Right lobe of liver (tissue), 6 donors: ENCODE measurements around the gene CDCA4. TPM values are rescaled to one million over a fixed set of nuclear protein-coding genes. Genes with fewer than 3 reads are reported as not detected.

Experiments used
- ATAC-seq, 4 donors: fragments of 200-7000 bp; cut with Tn5 transposase; one replicate each; pipeline ENCODE4 v1.9.1; 2020; ENCODE audit warnings: mild to moderate bottlenecking in 4 of 4, moderate library complexity in 4 of 4
- DNase-seq, 3 donors: peaks; one replicate each; pipeline ENCODE4 v3.0.0-alpha.2; 2020
- H3K27ac ChIP-seq, 3 donors: fragments of 200-600 bp; one replicate each; pipeline ENCODE4 v1.8.0; 2022
- H3K27me3 ChIP-seq, 2 donors: fragments of 200-600 bp; one replicate each; pipeline ENCODE4 v1.8.0; 2022
- H3K36me3 ChIP-seq, 4 donors: fragments of 200-600 bp; sonication (generic) in 1 of 4; one replicate each; pipeline versions ENCODE4 v1.5.1 to v1.8.0; 2017 to 2022; ENCODE audit warnings: control low read depth in 1 of 4
- H3K4me1 ChIP-seq, 4 donors: fragments of 200-600 bp; sonication (generic) in 1 of 4; one replicate each; pipeline versions ENCODE4 v1.5.1 to v1.8.0; 2017 to 2022; ENCODE audit warnings: control low read depth in 1 of 4
- H3K4me3 ChIP-seq, 3 donors: fragments of 200-600 bp; one replicate each; pipeline ENCODE4 v1.8.0; 2022
- H3K9me3 ChIP-seq, 4 donors: fragments of 200-600 bp; sonication (generic) in 1 of 4; one replicate each; pipeline versions ENCODE4 v1.5.1 to v1.8.0; 2017 to 2022; ENCODE audit warnings: control low read depth in 1 of 4
- CTCF ChIP-seq, 4 donors: fragments of 200-600 bp in 3 of 4; fragments of 450-650 bp in 1 of 4; IDR thresholded peaks; one replicate each; pipeline versions ENCODE4 v1.5.1 to v1.8.0; 2016 to 2022; ENCODE audit warnings: antibody characterized with exemption in 4 of 4, mild to moderate bottlenecking in 2 of 4
- POLR2A ChIP-seq: fragments of 450-650 bp; IDR thresholded peaks from one replicate; pipeline ENCODE4 v1.6.1; 2017; ENCODE audit warnings: antibody characterized with exemption, mild to moderate bottlenecking
- WGBS: methylation state at CpG from one replicate; pipeline ENCODE4 v1.1.6; 2018; ENCODE audit warnings: low coverage, low lambda C conversion rate; ENCODE audit not compliant: insufficient coverage; ENCODE audit errors: missing lambda C conversion rate; 5-methylcytosine and 5-hydroxymethylcytosine counted together
- intact Hi-C, 2 donors: fragments of 100-400 bp; cut with DNase I; formaldehyde crosslinking; loops; one replicate each; pipeline versions ENCODE4 v1.11.2 to v1.14.1; 2022
- total RNA-seq, 6 experiments: library from RNA; depleted of rRNA in 2 of 6; stranded (reverse); fragments of >200 nt in 2 of 6; fragmentation: NEBNext Ultra II Directional in 3 of 6; extraction: Animal tissue kit (Norgen Biotek cat#: 25700) in 3 of 6; gene quantifications; one replicate each; pipeline versions ENCODE4 v1.1.0 to v1.2.4, GENCODE V29; 2016 to 2023
- donor health status: DM: no; HTN: yes; CAD: no.
- donor health status: DM: no; HTN: no; CAD: no.
- donor health status: DM: no; HTN: no; CAD: no.
- donor health status: DM: no; HTN: yes; CAD: no.
- donor health status: DM: no; HTN: yes; CAD: no.

CDCA4 gene
- total RNA-seq, 6 experiments from 2014 or later, result 0.90 to 3.5 (median 1.7) TPM

- ATAC-seq, result no peak
These were observed 50.4 kb downstream of the CDCA4 start for GRCh38 chr14:104970231-104971068.

GRCh38 chr14:104969741-104970230 lies 51.1 kb downstream of the CDCA4 start:
- no peaks in the 10 kb centered on the region for H3K9me3 ChIP-seq
- whole genome bisulfite sequencing, result no CpG with 5 or more reads among the region's 10 CpGs
- no peak for TF ChIP-seq POLR2A
- TF ChIP-seq CTCF (IDR thresholded peaks at IDR 0.05), result no peak
- peaks cover 0 to 8% (median 0%) of the 10 kb centered on the region in 4 donors for H3K4me1 ChIP-seq
- no peaks in the 10 kb centered on the region for H3K36me3 ChIP-seq
- H3K4me3 ChIP-seq, result no peak overlapping the region
- intact Hi-C loops, result no loop called here
- H3K27me3 ChIP-seq, result no peaks in the 10 kb centered on the region
- no peak overlapping the region for H3K27ac ChIP-seq
- DNase-seq (peak in 2 of 3 donors; percentile 16 to 34), ATAC-seq (no peak)

More at GRCh38 chr14:104970231-104971068, 50.4 kb downstream of the CDCA4 start:
- WGBS, result 40% methylated on average over 1 of the region's 19 CpGs
- TF ChIP-seq POLR2A, result no peak
- no peak for TF ChIP-seq CTCF (IDR thresholded peaks at IDR 0.05)
- no peaks in the 10 kb centered on the region for H3K9me3 ChIP-seq
- H3K27me3 ChIP-seq, result no peaks in the 10 kb centered on the region
- no peak overlapping the region for H3K4me3 ChIP-seq
- H3K27ac ChIP-seq, result no peak overlapping the region
- no peaks in the 10 kb centered on the region for H3K36me3 ChIP-seq
- peak in 1 of 3 donors; percentile 54 for DNase-seq
- intact Hi-C loops, result no loop called here
- H3K4me1 ChIP-seq, result peaks cover 0 to 8% (median 0%) of the 10 kb centered on the region in 4 donors

- H3K4me1 ChIP-seq, result peaks cover 0 to 8% (median 0%) of the 10 kb centered on the region in 4 donors
- intact Hi-C loops, result no loop called here
- ATAC-seq, result no peak
- peak in 1 of 3 donors; percentile 49 for DNase-seq
- no peak for TF ChIP-seq CTCF (IDR thresholded peaks at IDR 0.05)
- no peak for TF ChIP-seq POLR2A
- H3K36me3 ChIP-seq, result no peaks in the 10 kb centered on the region
- peak overlapping the region in 1 of 3 donors; percentile 19 for H3K4me3 ChIP-seq
- no peak overlapping the region for H3K27ac ChIP-seq
- no peaks in the 10 kb centered on the region for H3K9me3 ChIP-seq
- no peaks in the 10 kb centered on the region for H3K27me3 ChIP-seq
- WGBS, result 56% methylated on average over 7 of the region's 21 CpGs
These were observed 52.1 kb downstream of the CDCA4 start for GRCh38 chr14:104968541-104969401.

GRCh38 chr14:104968153-104968527 lies 52.7 kb downstream of the CDCA4 start:
- 0% methylated on average over 1 of the region's 12 CpGs for WGBS
- peak overlapping the region in 2 of 3 donors; percentile 2 to 19 for H3K4me3 ChIP-seq
- peaks cover 0 to 8% (median 0%) of the 10 kb centered on the region in 4 donors for H3K4me1 ChIP-seq
- no peak overlapping the region for H3K27ac ChIP-seq
- DNase-seq (peak in 2 of 3 donors; percentile 64 to 74), ATAC-seq (peak; percentile 47 to 57 (median 50))
- intact Hi-C loops, result no loop called here
- no peaks in the 10 kb centered on the region for H3K36me3 ChIP-seq
- no peaks in the 10 kb centered on the region for H3K9me3 ChIP-seq
- H3K27me3 ChIP-seq, result no peaks in the 10 kb centered on the region
- no peak for TF ChIP-seq CTCF (IDR thresholded peaks at IDR 0.05)
- no peak for TF ChIP-seq POLR2A
